ENCODE results near the gene CACNA1I.

CACNA1I gene

DNA sequence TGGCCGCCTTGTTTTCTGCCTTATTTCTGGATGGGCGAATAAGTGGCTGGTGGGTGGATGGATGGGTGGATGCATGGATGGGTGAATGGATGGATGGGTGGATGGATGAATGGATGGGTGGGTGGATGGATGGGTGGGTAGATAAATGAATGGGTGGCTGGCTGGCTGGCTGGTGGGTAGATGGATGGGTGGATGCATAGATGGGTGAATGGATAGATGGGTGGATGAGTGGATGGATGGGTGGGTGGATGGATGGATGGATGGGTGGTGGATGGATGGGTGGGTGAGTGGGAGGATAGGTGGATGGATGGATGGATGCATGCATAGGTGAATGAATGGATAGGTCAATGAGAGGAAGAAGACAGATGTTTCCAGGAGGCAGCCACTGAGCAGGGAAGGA, 98.9 kb downstream of the CACNA1I start:
- TF ChIP-seq CTCF (conservative IDR thresholded peaks at IDR 0.05; ENCODE audit: low read depth, low read length), result no peak
- no peak for DNase-seq (ENCODE audit: low read depth)
- H3K4me3 ChIP-seq (ENCODE audit: low read length), result no peak overlapping the region

DNA sequence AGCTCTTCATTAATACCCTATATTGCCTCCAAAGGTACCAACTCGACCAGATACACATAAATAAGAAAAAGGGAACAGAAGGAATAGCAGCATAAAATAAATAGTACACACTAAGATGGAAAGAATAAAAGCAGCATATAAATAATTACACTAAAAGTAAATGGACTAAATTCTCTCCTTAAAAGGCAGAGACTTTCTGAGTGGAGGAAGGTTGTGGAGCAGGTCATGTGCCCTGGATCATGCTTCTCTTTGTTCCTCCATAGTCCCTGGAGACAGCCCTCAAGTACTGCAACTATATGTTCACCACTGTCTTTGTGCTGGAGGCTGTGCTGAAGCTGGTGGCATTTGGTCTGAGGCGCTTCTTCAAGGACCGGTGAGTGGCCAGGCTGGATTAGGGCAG, 101.4 kb downstream of the CACNA1I start:
- H3K4me3 ChIP-seq (ENCODE audit: low read length), result no peak overlapping the region
- DNase-seq (ENCODE audit: low read depth), result no peak
- TF ChIP-seq CTCF (conservative IDR thresholded peaks at IDR 0.05; ENCODE audit: low read depth, low read length), result no peak

- no peak overlapping the region for H3K4me3 ChIP-seq (ENCODE audit: low read length)
- TF ChIP-seq CTCF (conservative IDR thresholded peaks at IDR 0.05; ENCODE audit: low read depth, low read length), result no peak
- DNase-seq (ENCODE audit: low read depth), result no peak
Observed at GRCh38 chr22:39674536-39674935, 104.0 kb downstream of the CACNA1I start.

- H3K4me3 ChIP-seq (ENCODE audit: low read length), result no peak overlapping the region
- TF ChIP-seq CTCF (conservative IDR thresholded peaks at IDR 0.05; ENCODE audit: low read depth, low read length), result no peak
Observed at GRCh38 chr22:39675947-39676346, 105.4 kb downstream of the CACNA1I start.

GRCh38 chr22:39677967-39678366, 107.4 kb downstream of the CACNA1I start:
- no peak for TF ChIP-seq CTCF (conservative IDR thresholded peaks at IDR 0.05; ENCODE audit: low read depth, low read length)
- H3K4me3 ChIP-seq (ENCODE audit: low read length), result no peak overlapping the region

More at GRCh38 chr22:39675947-39676346, 105.4 kb downstream of the CACNA1I start:
- no peak for DNase-seq (ENCODE audit: low read depth)

GRCh38 chr22:39678862-39679490, 108.4 kb downstream of the CACNA1I start:
- no peak for TF ChIP-seq CTCF (conservative IDR thresholded peaks at IDR 0.05; ENCODE audit: low read depth, low read length)
- no peak overlapping the region for H3K4me3 ChIP-seq (ENCODE audit: low read length)
- DNase-seq (ENCODE audit: low read depth), result no peak

More at GRCh38 chr22:39677967-39678366, 107.4 kb downstream of the CACNA1I start:
- no peak for DNase-seq (ENCODE audit: low read depth)

DNA sequence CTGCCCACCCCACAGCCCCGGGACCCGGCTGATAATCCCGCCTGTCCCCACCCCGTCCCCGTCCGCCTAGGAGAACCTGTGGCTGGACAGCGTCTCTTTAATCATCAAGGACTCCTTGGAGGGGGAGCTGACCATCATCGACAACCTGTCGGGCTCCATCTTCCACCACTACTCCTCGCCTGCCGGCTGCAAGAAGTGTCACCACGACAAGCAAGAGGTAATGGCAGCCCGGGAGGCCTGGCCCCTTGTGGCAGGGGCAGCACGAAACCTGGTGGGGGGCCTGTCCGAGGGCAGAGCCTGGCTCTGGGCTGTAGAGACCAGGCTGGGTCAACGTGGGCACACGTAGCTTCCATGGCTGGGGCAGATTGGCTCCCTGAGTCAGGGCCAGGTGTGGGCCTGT, 109.1 kb downstream of the CACNA1I start:
- H3K4me3 ChIP-seq (ENCODE audit: low read length), result no peak overlapping the region
- DNase-seq (ENCODE audit: low read depth), result no peak
- TF ChIP-seq CTCF (conservative IDR thresholded peaks at IDR 0.05; ENCODE audit: low read depth, low read length), result no peak

Measured in retinal pigment epithelial cell (primary cell).